ENCODE data around the gene MGAT5B. TPM values are rescaled to one million over a fixed set of nuclear protein-coding genes. Genes with fewer than 3 reads are reported as not detected.
"Not testable (repeated sequence)": the region's sequence is repeated elsewhere in the genome, so short reads cannot be mapped to it uniquely, and the experiment has no call there.

Gene MGAT5B
- total and polyA plus RNA-seq, 2 donors from 2014 or later: 0.56 to 2.3 TPM

DNA sequence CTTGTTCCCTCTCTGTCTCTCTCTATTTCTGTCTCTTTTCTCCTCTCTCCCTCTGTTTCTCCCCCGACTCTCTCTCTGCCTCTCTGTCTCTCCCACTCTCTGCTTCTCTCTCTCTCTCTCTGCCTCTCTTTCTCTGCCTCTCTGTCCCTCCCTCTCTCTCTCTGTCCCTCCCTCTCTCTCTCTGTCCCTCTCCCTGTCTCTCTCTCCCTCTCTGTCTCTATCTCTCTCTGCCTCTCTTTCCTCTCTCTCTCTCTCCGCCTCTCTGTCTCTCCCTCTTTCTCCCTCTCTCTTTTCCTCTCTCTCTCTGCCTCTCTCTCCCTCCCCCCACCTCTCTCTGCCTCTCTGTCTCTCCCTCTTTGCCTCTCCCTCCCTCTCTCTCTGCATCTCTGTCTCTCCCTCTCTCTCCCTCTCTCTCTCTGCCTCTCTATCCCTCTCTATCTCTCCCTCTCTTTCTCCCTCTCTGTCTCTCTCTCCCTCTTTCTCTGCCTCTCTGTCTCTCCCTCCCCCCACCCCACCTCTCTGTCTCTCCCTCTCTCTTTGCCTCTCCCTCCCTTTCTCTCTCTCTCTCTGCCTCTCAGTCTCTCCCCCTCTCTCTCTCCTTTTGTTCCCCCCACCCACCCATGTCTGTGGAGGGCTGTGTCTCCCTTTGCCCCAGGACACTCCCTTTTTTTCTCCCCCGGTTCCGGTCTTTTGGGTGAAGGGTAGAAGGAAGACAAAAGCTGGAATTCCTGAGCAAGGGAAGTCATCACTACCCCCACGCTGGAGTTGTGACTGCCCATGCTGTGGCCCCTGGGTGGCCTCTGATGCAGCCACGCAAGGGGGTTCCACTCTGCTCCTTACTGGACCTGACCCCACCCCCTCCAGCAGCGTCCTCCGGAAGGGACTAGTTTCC, 27.1 kb upstream of the MGAT5B start:
- intact Hi-C loops (cut with DNase I): no loop called here
- no peak overlapping the region for H3K9ac ChIP-seq (ENCODE audit: low read length in 3 of 3)
- H3K27me3 ChIP-seq (ENCODE audit: control insufficient read depth, insufficient read depth, low read length): no peaks in the 10 kb centered on the region
- FAIRE-seq (no peak), DNase-seq (no peak)
- no peaks in the 10 kb centered on the region for H3K36me3 ChIP-seq (ENCODE audit: control insufficient read depth in 2 of 3, insufficient read depth in 3 of 3, low read length in 3 of 3)
- peaks cover 0 to 2% (median 0%) of the 10 kb centered on the region in 3 donors for H3K4me1 ChIP-seq (ENCODE audit: control insufficient read depth in 2 of 3, insufficient read depth in 2 of 3, low read depth in 1 of 3, low read length in 3 of 3)
- H3K27ac ChIP-seq (ENCODE audit: low read depth in 2 of 2, low read length in 2 of 2): no peak overlapping the region
- no peaks in the 10 kb centered on the region for H3K9me3 ChIP-seq (ENCODE audit: control insufficient read depth in 2 of 3, insufficient read depth in 1 of 3, low read length in 3 of 3)
- TF ChIP-seq, protein P1, sequence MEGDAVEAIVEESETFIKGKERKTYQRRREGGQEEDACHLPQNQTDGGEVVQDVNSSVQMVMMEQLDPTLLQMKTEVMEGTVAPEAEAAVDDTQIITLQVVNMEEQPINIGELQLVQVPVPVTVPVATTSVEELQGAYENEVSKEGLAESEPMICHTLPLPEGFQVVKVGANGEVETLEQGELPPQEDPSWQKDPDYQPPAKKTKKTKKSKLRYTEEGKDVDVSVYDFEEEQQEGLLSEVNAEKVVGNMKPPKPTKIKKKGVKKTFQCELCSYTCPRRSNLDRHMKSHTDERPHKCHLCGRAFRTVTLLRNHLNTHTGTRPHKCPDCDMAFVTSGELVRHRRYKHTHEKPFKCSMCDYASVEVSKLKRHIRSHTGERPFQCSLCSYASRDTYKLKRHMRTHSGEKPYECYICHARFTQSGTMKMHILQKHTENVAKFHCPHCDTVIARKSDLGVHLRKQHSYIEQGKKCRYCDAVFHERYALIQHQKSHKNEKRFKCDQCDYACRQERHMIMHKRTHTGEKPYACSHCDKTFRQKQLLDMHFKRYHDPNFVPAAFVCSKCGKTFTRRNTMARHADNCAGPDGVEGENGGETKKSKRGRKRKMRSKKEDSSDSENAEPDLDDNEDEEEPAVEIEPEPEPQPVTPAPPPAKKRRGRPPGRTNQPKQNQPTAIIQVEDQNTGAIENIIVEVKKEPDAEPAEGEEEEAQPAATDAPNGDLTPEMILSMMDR (IDR thresholded peaks at IDR 0.05; ENCODE audit: borderline replicate concordance, extremely low read depth, insufficient read depth): no peak
- no peak overlapping the region for H3K4me3 ChIP-seq (ENCODE audit: low read length in 3 of 3)

- H3K9me3 ChIP-seq (ENCODE audit: control insufficient read depth in 2 of 3, insufficient read depth in 1 of 3, low read length in 3 of 3): no peaks in the 10 kb centered on the region
- H3K27ac ChIP-seq (ENCODE audit: low read depth in 2 of 2, low read length in 2 of 2): no peak overlapping the region
- intact Hi-C loops (cut with DNase I): no loop called here
- no peaks in the 10 kb centered on the region for H3K27me3 ChIP-seq (ENCODE audit: control insufficient read depth, insufficient read depth, low read length)
- peaks cover 0 to 2% (median 0%) of the 10 kb centered on the region in 3 donors for H3K4me1 ChIP-seq (ENCODE audit: control insufficient read depth in 2 of 3, insufficient read depth in 2 of 3, low read depth in 1 of 3, low read length in 3 of 3)
- H3K36me3 ChIP-seq (ENCODE audit: control insufficient read depth in 2 of 3, insufficient read depth in 3 of 3, low read length in 3 of 3): no peaks in the 10 kb centered on the region
- FAIRE-seq (no peak), DNase-seq (no peak)
- TF ChIP-seq, protein P1 (IDR thresholded peaks at IDR 0.05; ENCODE audit: borderline replicate concordance, extremely low read depth, insufficient read depth): no peak
- no peak overlapping the region for H3K9ac ChIP-seq (ENCODE audit: low read length in 3 of 3)
- H3K4me3 ChIP-seq (ENCODE audit: low read length in 3 of 3): no peak overlapping the region
Measured at GRCh38 chr17:76841776-76842405, 26.3 kb upstream of the MGAT5B start.

GRCh38 chr17:76843068-76843467, 25.1 kb upstream of the MGAT5B start:
- H3K27me3 ChIP-seq (ENCODE audit: control insufficient read depth, insufficient read depth, low read length); H3K4me1 ChIP-seq (ENCODE audit: control insufficient read depth in 2 of 3, insufficient read depth in 2 of 3, low read depth in 1 of 3, low read length in 3 of 3); H3K27ac ChIP-seq (ENCODE audit: low read depth in 2 of 2, low read length in 2 of 2); DNase-seq; FAIRE-seq; H3K36me3 ChIP-seq (ENCODE audit: control insufficient read depth in 2 of 3, insufficient read depth in 3 of 3, low read length in 3 of 3); H3K9ac ChIP-seq (ENCODE audit: low read length in 3 of 3); H3K4me3 ChIP-seq (ENCODE audit: low read length in 3 of 3); H3K9me3 ChIP-seq (ENCODE audit: control insufficient read depth in 2 of 3, insufficient read depth in 1 of 3, low read length in 3 of 3); intact Hi-C loops (cut with DNase I): not testable (repeated sequence)
